Lower leg skin (tissue), 3 donors: Measurements from ENCODE around the gene C2orf76.

Experiments used
- POLR2A ChIP-seq, 2 donors: fragments of 450-650 bp; IDR thresholded peaks; one replicate each; pipeline ENCODE4 v1.6.1; 2016 to 2017; ENCODE audit warnings: antibody characterized with exemption in 2 of 2, mild to moderate bottlenecking in 1 of 2, moderate library complexity in 1 of 2
- TF ChIP-seq, protein P1 (sequence below), 3 donors: fragments of 450-650 bp; IDR thresholded peaks; one replicate each; pipeline ENCODE4 v1.5.1; 2016; ENCODE audit warnings: antibody characterized with exemption in 3 of 3, mild to moderate bottlenecking in 3 of 3, moderate library complexity in 2 of 3

DNA sequence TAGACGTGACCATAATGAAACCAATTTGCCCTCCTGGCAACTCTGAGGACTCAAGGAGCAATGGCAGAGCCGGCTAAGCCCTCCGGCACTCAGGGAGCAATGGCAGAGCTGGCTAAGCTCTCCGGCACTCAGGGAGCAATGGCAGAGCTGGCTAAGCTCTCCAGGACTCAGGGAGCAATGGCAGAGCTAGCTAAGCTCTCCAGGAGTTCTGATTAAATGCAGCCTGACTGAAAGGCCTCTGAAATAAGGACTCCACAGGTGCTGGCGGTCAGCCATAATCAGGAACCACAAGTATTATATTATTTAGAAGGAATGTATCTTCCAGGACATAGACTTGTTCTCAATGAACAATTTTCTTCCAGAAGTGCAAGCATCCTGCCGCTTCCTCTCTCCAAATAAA lies 65.2 kb downstream of the C2orf76 start:
- TF ChIP-seq, protein P1, sequence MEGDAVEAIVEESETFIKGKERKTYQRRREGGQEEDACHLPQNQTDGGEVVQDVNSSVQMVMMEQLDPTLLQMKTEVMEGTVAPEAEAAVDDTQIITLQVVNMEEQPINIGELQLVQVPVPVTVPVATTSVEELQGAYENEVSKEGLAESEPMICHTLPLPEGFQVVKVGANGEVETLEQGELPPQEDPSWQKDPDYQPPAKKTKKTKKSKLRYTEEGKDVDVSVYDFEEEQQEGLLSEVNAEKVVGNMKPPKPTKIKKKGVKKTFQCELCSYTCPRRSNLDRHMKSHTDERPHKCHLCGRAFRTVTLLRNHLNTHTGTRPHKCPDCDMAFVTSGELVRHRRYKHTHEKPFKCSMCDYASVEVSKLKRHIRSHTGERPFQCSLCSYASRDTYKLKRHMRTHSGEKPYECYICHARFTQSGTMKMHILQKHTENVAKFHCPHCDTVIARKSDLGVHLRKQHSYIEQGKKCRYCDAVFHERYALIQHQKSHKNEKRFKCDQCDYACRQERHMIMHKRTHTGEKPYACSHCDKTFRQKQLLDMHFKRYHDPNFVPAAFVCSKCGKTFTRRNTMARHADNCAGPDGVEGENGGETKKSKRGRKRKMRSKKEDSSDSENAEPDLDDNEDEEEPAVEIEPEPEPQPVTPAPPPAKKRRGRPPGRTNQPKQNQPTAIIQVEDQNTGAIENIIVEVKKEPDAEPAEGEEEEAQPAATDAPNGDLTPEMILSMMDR (IDR thresholded peaks at IDR 0.05): no peak
- no peak for TF ChIP-seq POLR2A (IDR thresholded peaks at IDR 0.05)
